ENCODE measurements around the gene NDUFB4. TPM values are rescaled to one million over a fixed set of nuclear protein-coding genes. Genes with fewer than 3 reads are reported as not detected.

Gene NDUFB4
- total and polyA plus RNA-seq, 9 of the 15 experiments (the other 6 are each of a cell fraction or from before 2014, with no cell fraction given), result 124 to 670 (median 227) TPM

- TF ChIP-seq ATF4 (CRISPR knock-in tag; IDR thresholded peaks at IDR 0.05), result no peak
- TF ChIP-seq THRAP3 (IDR thresholded peaks at IDR 0.05; ENCODE audit: borderline replicate concordance), result no peak
- no peak for TF ChIP-seq HSF4 (CRISPR knock-in tag; IDR thresholded peaks at IDR 0.05; ENCODE audit: borderline replicate concordance)
- TF ChIP-seq KLF13 (tag; IDR thresholded peaks at IDR 0.05; ENCODE audit: borderline replicate concordance, low read depth), result no peak
- no peak for TF ChIP-seq TFAM (CRISPR knock-in tag; conservative IDR thresholded peaks at IDR 0.05)
- no peak for TF ChIP-seq CCAR2 (IDR thresholded peaks at IDR 0.05; ENCODE audit: low read depth, low read length)
- no peak for TF ChIP-seq SETDB1 (IDR thresholded peaks at IDR 0.05; ENCODE audit: low read length)
- TF ChIP-seq FOXK2 (conservative IDR thresholded peaks at IDR 0.05 in 1 of 2, IDR thresholded peaks at IDR 0.05 in 1 of 2; ENCODE audit: low read depth in 2 of 2), result no peak
- no peak for TF ChIP-seq BCL6 (CRISPR knock-in tag; IDR thresholded peaks at IDR 0.05)
- no peak for TF ChIP-seq POLR2B (IDR thresholded peaks at IDR 0.05; ENCODE audit: low read depth, partially characterized antibody)
- no peak for TF ChIP-seq ZNF224 (CRISPR knock-in tag; IDR thresholded peaks at IDR 0.05)
- TF ChIP-seq SIN3A (IDR thresholded peaks at IDR 0.05; ENCODE audit: borderline replicate concordance in 2 of 2, control insufficient read depth in 1 of 2, low read depth in 2 of 2, low read length in 2 of 2), result no peak
- no peak for TF ChIP-seq ETS2 (tag; IDR thresholded peaks at IDR 0.05; ENCODE audit: borderline replicate concordance, poor library complexity, severe bottlenecking)
- no peak for TF ChIP-seq RBFOX2 (IDR thresholded peaks at IDR 0.05; ENCODE audit: low read depth, low read length)
- no peak for TF ChIP-seq HMG20A (CRISPR knock-in tag; conservative IDR thresholded peaks at IDR 0.05)
- TF ChIP-seq PPARD (CRISPR knock-in tag; IDR thresholded peaks at IDR 0.05), result no peak
- no peak for TF ChIP-seq JUNB (CRISPR knock-in tag; conservative IDR thresholded peaks at IDR 0.05)
- no peak for TF ChIP-seq ZNF41 (CRISPR knock-in tag; conservative IDR thresholded peaks at IDR 0.05)
- TF ChIP-seq YY1 (IDR thresholded peaks at IDR 0.05; ENCODE audit: borderline replicate concordance in 1 of 3, control insufficient read depth in 1 of 3, extremely low read depth in 1 of 3, insufficient read depth in 3 of 3, insufficient read length in 1 of 3, insufficient replicate concordance in 2 of 3, low read depth in 1 of 3, low read length in 2 of 3), result no peak
- peak in 1 of 2 experiments; percentile 23; a peak in 1 of 4 replicates for TF ChIP-seq KDM1A (IDR thresholded peaks at IDR 0.05)
- no peak for TF ChIP-seq NCOA4 (IDR thresholded peaks at IDR 0.05; ENCODE audit: partially characterized antibody)
- no peak for TF ChIP-seq MEIS2 (IDR thresholded peaks at IDR 0.05; ENCODE audit: partially characterized antibody)
- no peak for TF ChIP-seq STAG1 (CRISPR knock-in tag; IDR thresholded peaks at IDR 0.05; ENCODE audit: borderline replicate concordance)
- peak; percentile 98 for TF ChIP-seq ZNF121 (CRISPR knock-in tag; conservative IDR thresholded peaks at IDR 0.05)
- TF ChIP-seq SMAD2 (IDR thresholded peaks at IDR 0.05; ENCODE audit: low read depth, low read length), result no peak
- no peak for TF ChIP-seq TBL1XR1 (IDR thresholded peaks at IDR 0.05; ENCODE audit: low read length in 2 of 2)
- no peak for TF ChIP-seq CBFA2T2 (conservative IDR thresholded peaks at IDR 0.05)
- TF ChIP-seq ZNF175 (CRISPR knock-in tag; IDR thresholded peaks at IDR 0.05; ENCODE audit: low read depth), result peak; percentile 59
- TF ChIP-seq TSC22D4 (tag; IDR thresholded peaks at IDR 0.05), result no peak
- TF ChIP-seq TCF7 (IDR thresholded peaks at IDR 0.05; ENCODE audit: borderline replicate concordance), result no peak
- peak; percentile 76 for TF ChIP-seq FOSL1 (tag; conservative IDR thresholded peaks at IDR 0.05)
- no peak for TF ChIP-seq TCF7L2 (IDR thresholded peaks at IDR 0.05; ENCODE audit: low read depth, low read length)
Measured at GRCh38 chr3:120623727-120624093, 27.6 kb downstream of the NDUFB4 start (continued).

All from K562 (cell line).